CD14-positive monocyte (primary cell): ENCODE measurements around the gene EYA3. TPM values are rescaled to one million over a fixed set of nuclear protein-coding genes. Genes with fewer than 3 reads are reported as not detected.

Experiments used
- DNase-seq, 3 donors: peaks; one replicate each; pipeline ENCODE4 v3.0.0-alpha.2; 2011 to 2022
- H2AFZ ChIP-seq: 2 replicates; pipeline ENCODE4 v1.6.0; 2012; ENCODE audit warnings: mild to moderate bottlenecking, low read depth, low read length, inconsistent platforms; ENCODE audit not compliant: insufficient read depth, poor library complexity, severe bottlenecking
- H3K27ac ChIP-seq, 2 donors: 1 replicate in 1 of 2; 2 replicates in 1 of 2; pipeline ENCODE4 v1.5.1; 2012 to 2013; ENCODE audit warnings: low read length in 2 of 2, control low read depth in 1 of 2, inconsistent platforms in 1 of 2, low read depth in 1 of 2, mild to moderate bottlenecking in 1 of 2
- H3K27me3 ChIP-seq, 2 donors: one replicate each; pipeline versions ENCODE4 v1.6.0 to v1.6.1; 2011 to 2013; ENCODE audit warnings: low read length in 2 of 2; ENCODE audit not compliant: control insufficient read depth in 2 of 2, insufficient read depth in 2 of 2
- H3K36me3 ChIP-seq, 2 donors: replicated peaks in 1 of 2; 1 replicate in 1 of 2; 2 replicates in 1 of 2; pipeline versions ENCODE4 v1.5.1 to v1.6.1; 2012 to 2013; ENCODE audit warnings: low read length in 2 of 2, control low read depth in 1 of 2, inconsistent platforms in 1 of 2, mild to moderate bottlenecking in 1 of 2; ENCODE audit not compliant: insufficient read depth in 2 of 2, control insufficient read depth in 1 of 2
- H3K4me1 ChIP-seq, 2 donors: 1 replicate in 1 of 2; 2 replicates in 1 of 2; pipeline versions ENCODE4 v1.5.1 to v1.6.1; 2012 to 2013; ENCODE audit warnings: low read length in 2 of 2, control low read depth in 1 of 2, inconsistent platforms in 1 of 2, mild to moderate bottlenecking in 1 of 2, moderate library complexity in 1 of 2; ENCODE audit not compliant: insufficient read depth in 2 of 2, control insufficient read depth in 1 of 2
- H3K4me2 ChIP-seq: replicated peaks from 2 replicates; pipeline ENCODE3; 2012; ENCODE audit warnings: low read length, moderate library complexity, mild to moderate bottlenecking; ENCODE audit not compliant: poor library complexity, severe bottlenecking; ENCODE audit errors: extremely low read depth
- H3K4me3 ChIP-seq, 3 experiments: fragments of 200-600 bp in 1 of 3; sonication (generic) in 1 of 3; replicated peaks in 1 of 3; 1 replicate in 2 of 3; 2 replicates in 1 of 3; pipeline ENCODE4 v1.5.1; 2011 to 2013; ENCODE audit warnings: low read length in 3 of 3, mild to moderate bottlenecking in 3 of 3, control low read depth in 2 of 3, low read depth in 2 of 3, inconsistent platforms in 1 of 3, moderate library complexity in 1 of 3
- H3K79me2 ChIP-seq: 2 replicates; pipeline ENCODE4 v1.6.0; 2012; ENCODE audit warnings: mild to moderate bottlenecking, control low read depth, inconsistent platforms, low read length, moderate library complexity; ENCODE audit not compliant: insufficient read depth
- H3K9ac ChIP-seq: 2 replicates; pipeline ENCODE4 v1.6.0; 2017; ENCODE audit warnings: low read length, mild to moderate bottlenecking; ENCODE audit not compliant: insufficient read depth, poor library complexity, severe bottlenecking
- H3K9me3 ChIP-seq, 2 donors: replicated peaks in 1 of 2; 1 replicate in 1 of 2; 2 replicates in 1 of 2; pipeline versions ENCODE4 v1.5.1 to v1.6.1; 2012 to 2013; ENCODE audit warnings: low read length in 2 of 2, control low read depth in 1 of 2; ENCODE audit not compliant: control insufficient read depth in 1 of 2, insufficient read depth in 1 of 2
- H4K20me1 ChIP-seq: 2 replicates; pipeline ENCODE4 v1.6.0; 2012; ENCODE audit warnings: mild to moderate bottlenecking, low read length, control low read depth, moderate library complexity; ENCODE audit not compliant: insufficient read depth
- H3K27ac Mint-ChIP-seq, 7 donors: one replicate each; pipeline ENCODE4 v1.8.0; 2020; ENCODE audit warnings: mild to moderate bottlenecking in 7 of 7, mixed read lengths in 7 of 7, moderate library complexity in 6 of 7, inconsistent platforms in 2 of 7
- H3K27me3 Mint-ChIP-seq, 3 donors: one replicate each; pipeline ENCODE4 v1.8.0; 2021 to 2022; ENCODE audit warnings: low read depth in 3 of 3, mild to moderate bottlenecking in 3 of 3, mixed read lengths in 3 of 3, moderate library complexity in 3 of 3, inconsistent platforms in 1 of 3
- H3K36me3 Mint-ChIP-seq, 2 donors: one replicate each; pipeline ENCODE4 v1.8.0; 2020; ENCODE audit warnings: mixed read lengths in 2 of 2, inconsistent platforms in 1 of 2, mild to moderate bottlenecking in 1 of 2
- H3K4me1 Mint-ChIP-seq: one replicate; pipeline ENCODE4 v1.8.0; 2020; ENCODE audit warnings: mild to moderate bottlenecking, mixed read lengths
- H3K4me3 Mint-ChIP-seq, 2 donors: one replicate each; pipeline ENCODE4 v1.8.0; 2020; ENCODE audit warnings: mild to moderate bottlenecking in 2 of 2, mixed read lengths in 2 of 2, moderate library complexity in 1 of 2
- H3K9me3 Mint-ChIP-seq, 7 donors: one replicate each; pipeline ENCODE4 v1.8.0; 2020 to 2022; ENCODE audit warnings: mixed read lengths in 7 of 7, mild to moderate bottlenecking in 6 of 7, moderate library complexity in 6 of 7, inconsistent platforms in 2 of 7
- intact Hi-C, 2 donors: fragments of 100-400 bp; cut with micrococcal nuclease; formaldehyde crosslinking; loops; one replicate each; pipeline versions ENCODE4 v1.15.0 to v1.15.1; 2023
- polyA plus RNA-seq, 3 donors: library from polyadenylated mRNA; depleted of rRNA in 1 of 3; unstranded in 2 of 3; stranded (reverse) in 1 of 3; fragments of 300-500 nt in 2 of 3; fragments of >200 nt in 1 of 3; fragmentation: Illumina TruSeq in 2 of 3; gene quantifications; 1 replicate in 2 of 3; 2 replicates in 1 of 3; pipeline ENCODE4 v1.2.3, GENCODE V29; 2012 to 2021
- TF ChIP-seq, protein P1 (sequence below): fragments of 200-600 bp; IDR thresholded peaks from one replicate; pipeline ENCODE4 v1.8.0; 2022; ENCODE audit warnings: antibody characterized with exemption, mild to moderate bottlenecking

EYA3 gene
- polyA plus RNA-seq, 3 donors = 3.3 to 21.1 (median 3.7) TPM

DNA sequence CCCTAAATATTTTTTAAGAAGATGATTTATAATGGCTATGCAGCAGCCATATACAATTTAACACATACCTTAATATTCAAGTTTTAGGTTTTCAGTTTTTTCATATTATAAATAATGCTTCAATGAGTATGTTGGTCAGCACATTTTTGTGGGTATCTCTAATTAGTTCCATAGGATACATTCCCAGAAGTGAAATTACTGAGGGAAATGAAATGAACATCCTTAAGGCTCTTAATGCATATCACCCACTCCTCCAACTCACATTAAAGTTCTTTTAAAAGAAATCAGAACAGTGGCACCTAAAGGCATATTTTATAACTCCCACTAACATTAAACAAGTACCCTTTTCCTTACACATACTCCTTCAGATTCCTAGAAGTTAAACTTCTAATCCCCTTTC, 56.1 kb downstream of the EYA3 start:
- Histone ChIP-seq H2AFZ (no peak overlapping the region), H3K27ac (no peak overlapping the region), H3K79me2 (no peaks in the 10 kb centered on the region), H3K9ac (no peak overlapping the region), H3K4me1 (no peaks in the 10 kb centered on the region), H3K4me3 (no peak overlapping the region), H4K20me1 (peaks cover 3% of the 10 kb centered on the region), H3K4me2 (no peak overlapping the region), H3K9me3 (no peaks in the 10 kb centered on the region), H3K27me3 (no peaks in the 10 kb centered on the region), H3K36me3 (peaks cover 38 to 77% of the 10 kb centered on the region in 2 donors)
- Mint-ChIP-seq H3K9me3 (no peaks in the 10 kb centered on the region), H3K27ac (no peak overlapping the region), H3K4me1 (no peaks in the 10 kb centered on the region), H3K36me3 (peaks cover 38 to 43% of the 10 kb centered on the region in 2 donors), H3K4me3 (no peak overlapping the region), H3K27me3 (no peaks in the 10 kb centered on the region)
- TF ChIP-seq, protein P1, sequence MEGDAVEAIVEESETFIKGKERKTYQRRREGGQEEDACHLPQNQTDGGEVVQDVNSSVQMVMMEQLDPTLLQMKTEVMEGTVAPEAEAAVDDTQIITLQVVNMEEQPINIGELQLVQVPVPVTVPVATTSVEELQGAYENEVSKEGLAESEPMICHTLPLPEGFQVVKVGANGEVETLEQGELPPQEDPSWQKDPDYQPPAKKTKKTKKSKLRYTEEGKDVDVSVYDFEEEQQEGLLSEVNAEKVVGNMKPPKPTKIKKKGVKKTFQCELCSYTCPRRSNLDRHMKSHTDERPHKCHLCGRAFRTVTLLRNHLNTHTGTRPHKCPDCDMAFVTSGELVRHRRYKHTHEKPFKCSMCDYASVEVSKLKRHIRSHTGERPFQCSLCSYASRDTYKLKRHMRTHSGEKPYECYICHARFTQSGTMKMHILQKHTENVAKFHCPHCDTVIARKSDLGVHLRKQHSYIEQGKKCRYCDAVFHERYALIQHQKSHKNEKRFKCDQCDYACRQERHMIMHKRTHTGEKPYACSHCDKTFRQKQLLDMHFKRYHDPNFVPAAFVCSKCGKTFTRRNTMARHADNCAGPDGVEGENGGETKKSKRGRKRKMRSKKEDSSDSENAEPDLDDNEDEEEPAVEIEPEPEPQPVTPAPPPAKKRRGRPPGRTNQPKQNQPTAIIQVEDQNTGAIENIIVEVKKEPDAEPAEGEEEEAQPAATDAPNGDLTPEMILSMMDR = no peak
- intact Hi-C loops = no loop called here
- no peak for DNase-seq

DNA sequence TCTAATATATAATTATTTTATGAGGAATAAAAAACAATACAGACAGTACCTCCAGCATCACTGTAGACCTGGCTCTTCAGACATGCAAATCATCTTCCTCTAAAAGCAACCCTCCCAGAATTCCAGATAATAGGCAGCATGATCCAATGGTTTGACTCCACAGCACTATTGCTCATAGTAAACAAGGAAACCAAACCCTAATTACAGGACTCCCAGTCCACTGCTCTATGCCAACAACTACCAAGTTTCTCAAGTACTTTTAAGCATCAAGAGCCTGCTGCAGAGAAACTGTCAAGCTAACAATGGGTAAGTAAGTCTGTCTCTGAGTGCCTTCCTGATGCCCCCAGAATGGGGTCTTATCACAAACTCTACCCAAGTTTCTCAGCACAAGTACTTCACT, 57.2 kb downstream of the EYA3 start:
- Mint-ChIP-seq H3K9me3 (no peaks in the 10 kb centered on the region), H3K27me3 (no peaks in the 10 kb centered on the region), H3K4me1 (no peaks in the 10 kb centered on the region), H3K27ac (no peak overlapping the region), H3K36me3 (peaks cover 38 to 43% of the 10 kb centered on the region in 2 donors), H3K4me3 (no peak overlapping the region)
- no peaks in the 10 kb centered on the region for H3K4me1 ChIP-seq
- H3K4me3 ChIP-seq = no peak overlapping the region
- H3K27ac ChIP-seq = no peak overlapping the region
- H2AFZ ChIP-seq = no peak overlapping the region
- no peaks in the 10 kb centered on the region for H3K79me2 ChIP-seq
- no peak overlapping the region for H3K4me2 ChIP-seq
- peaks cover 3% of the 10 kb centered on the region for H4K20me1 ChIP-seq
- no peaks in the 10 kb centered on the region for H3K27me3 ChIP-seq
- intact Hi-C loops = no loop called here
- TF ChIP-seq, protein P1 = no peak
- no peak overlapping the region for H3K9ac ChIP-seq
- DNase-seq = no peak
- H3K9me3 ChIP-seq = no peaks in the 10 kb centered on the region
- H3K36me3 ChIP-seq = peaks cover 45 to 79% of the 10 kb centered on the region in 2 donors
